ENCODE results near the gene ZNF787.

GRCh38 chr19:56146904-56147303, 25.8 kb upstream of the ZNF787 start:
- TF ChIP-seq CTCF (IDR thresholded peaks at IDR 0.05 in 2 of 3, conservative IDR thresholded peaks at IDR 0.05 in 1 of 3; ENCODE audit: control insufficient read depth in 2 of 3, extremely low read depth in 1 of 3, insufficient read depth in 1 of 3, low read depth in 3 of 3, low read length in 3 of 3) (no peak), BMI1 (IDR thresholded peaks at IDR 0.05; ENCODE audit: borderline replicate concordance) (no peak), POLR2A (IDR thresholded peaks at IDR 0.05; ENCODE audit: low read depth, low read length) (no peak), TCF12 (IDR thresholded peaks at IDR 0.05; ENCODE audit: low read depth, low read length) (no peak)

All from GM12878 (cell line).